ENCODE results near the gene PHETA2. TPM values are rescaled to one million over a fixed set of nuclear protein-coding genes. Genes with fewer than 3 reads are reported as not detected.
A peak's percentile ranks its signal among the peaks of the same experiment; 100 is the strongest.

Gene PHETA2
- polyA plus RNA-seq, 1 donor (not counting 4 experiments of a cell fraction or from before 2014, with no cell fraction given), result 0.80 TPM

DNA sequence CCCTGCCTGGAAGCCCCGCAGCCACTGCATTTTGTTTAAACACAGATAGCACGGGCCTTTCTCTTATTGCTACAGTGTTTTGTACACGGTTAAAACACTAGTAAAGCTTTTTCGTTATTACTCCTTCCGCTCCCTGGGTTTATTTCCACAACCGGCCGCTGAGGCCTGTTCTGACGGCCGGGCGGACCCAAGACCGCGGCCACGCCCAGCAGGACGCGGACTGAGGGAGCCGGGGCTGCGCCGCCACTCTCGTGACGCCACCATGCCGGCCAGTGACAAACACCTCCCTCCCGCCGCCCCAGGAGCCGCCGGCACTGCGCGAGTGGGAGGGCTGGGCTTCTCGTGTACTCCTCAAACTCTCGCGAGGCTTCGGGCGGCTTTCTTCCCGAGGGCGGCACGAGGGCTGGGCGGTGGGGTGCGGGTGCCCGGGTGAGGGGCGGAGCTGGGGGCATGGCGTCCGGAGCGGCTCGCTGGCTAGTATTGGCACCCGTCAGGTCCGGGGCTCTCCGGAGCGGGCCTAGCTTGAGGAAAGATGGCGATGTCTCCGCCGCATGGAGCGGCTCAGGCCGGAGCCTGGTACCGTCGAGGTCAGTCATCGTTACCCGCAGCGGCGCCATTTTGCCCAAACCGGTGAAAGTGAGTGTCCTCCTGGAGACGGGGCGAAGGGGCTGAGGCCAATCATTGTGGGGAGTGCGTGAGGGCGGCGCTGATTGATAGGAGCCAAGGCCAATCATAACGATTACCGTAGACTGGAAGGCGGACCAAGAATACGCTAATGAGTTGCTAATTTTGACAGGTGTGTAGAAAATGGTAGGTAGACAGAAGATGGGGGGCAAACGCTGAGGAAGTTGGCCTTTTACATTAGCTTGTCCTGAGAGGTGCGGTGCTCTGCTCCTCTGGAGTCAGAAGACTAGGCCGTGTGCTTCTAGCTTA lies 5.5 kb downstream of the PHETA2 start, which contains the start of gene SMDT1:
Gene SMDT1, plus strand, starts transcription at position 382 of the 933 bp plus-strand sequence. Its CDS starts 69 bp downstream, at position 451.
- H2AFZ ChIP-seq (ENCODE audit: control insufficient read depth, low read length), result peak within 1 kb of the TSS; percentile 97
- H3K36me3 ChIP-seq (ENCODE audit: control insufficient read depth in 2 of 2, extremely low read depth in 1 of 2, insufficient read depth in 2 of 2, low read length in 2 of 2), result peaks cover 0 to 4% of the 10 kb centered on the region in 2 experiments
- no peaks in the 10 kb centered on the region for H4K20me1 ChIP-seq (ENCODE audit: control insufficient read depth, extremely low read depth, insufficient read depth, low read length)
- no peaks in the 10 kb centered on the region for H3K27me3 ChIP-seq (ENCODE audit: control insufficient read depth, extremely low read depth, insufficient read depth, low read length)
- H3K9me3 ChIP-seq (ENCODE audit: control insufficient read depth, low read depth, low read length), result peaks cover 3% of the 10 kb centered on the region
- dilution Hi-C loops (cut with MboI; ENCODE audit: extremely low pct_ligation_motif_present, low sequenced_read_pairs), result no loop called here
- peaks cover 2% of the 10 kb centered on the region for H3K79me2 ChIP-seq (ENCODE audit: control insufficient read depth, insufficient read depth, low read length)
- peak within 1 kb of the TSS; percentile 96 for H3K4me2 ChIP-seq (ENCODE audit: control insufficient read depth, extremely low read depth, insufficient read depth, low read depth, low read length)
- TF ChIP-seq, protein P1, sequence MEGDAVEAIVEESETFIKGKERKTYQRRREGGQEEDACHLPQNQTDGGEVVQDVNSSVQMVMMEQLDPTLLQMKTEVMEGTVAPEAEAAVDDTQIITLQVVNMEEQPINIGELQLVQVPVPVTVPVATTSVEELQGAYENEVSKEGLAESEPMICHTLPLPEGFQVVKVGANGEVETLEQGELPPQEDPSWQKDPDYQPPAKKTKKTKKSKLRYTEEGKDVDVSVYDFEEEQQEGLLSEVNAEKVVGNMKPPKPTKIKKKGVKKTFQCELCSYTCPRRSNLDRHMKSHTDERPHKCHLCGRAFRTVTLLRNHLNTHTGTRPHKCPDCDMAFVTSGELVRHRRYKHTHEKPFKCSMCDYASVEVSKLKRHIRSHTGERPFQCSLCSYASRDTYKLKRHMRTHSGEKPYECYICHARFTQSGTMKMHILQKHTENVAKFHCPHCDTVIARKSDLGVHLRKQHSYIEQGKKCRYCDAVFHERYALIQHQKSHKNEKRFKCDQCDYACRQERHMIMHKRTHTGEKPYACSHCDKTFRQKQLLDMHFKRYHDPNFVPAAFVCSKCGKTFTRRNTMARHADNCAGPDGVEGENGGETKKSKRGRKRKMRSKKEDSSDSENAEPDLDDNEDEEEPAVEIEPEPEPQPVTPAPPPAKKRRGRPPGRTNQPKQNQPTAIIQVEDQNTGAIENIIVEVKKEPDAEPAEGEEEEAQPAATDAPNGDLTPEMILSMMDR (optimal IDR thresholded peaks at IDR 0.05 in 1 of 3, IDR thresholded peaks at IDR 0.05 in 1 of 3, conservative IDR thresholded peaks at IDR 0.05 in 1 of 3; ENCODE audit: extremely low read depth in 1 of 3, insufficient read depth in 2 of 3, low read length in 3 of 3), result no peak
- no peak for TF ChIP-seq EZH2 (IDR thresholded peaks at IDR 0.05; ENCODE audit: low read length)
- peak; percentile 87 for DNase-seq (ENCODE audit: low read depth, low spot score)
- H3K9ac ChIP-seq (ENCODE audit: control insufficient read depth, extremely low read depth, insufficient read depth, low read length), result peak within 1 kb of the TSS; percentile 95
- H3K9me1 ChIP-seq (ENCODE audit: control insufficient read depth, extremely low read depth, insufficient read depth, low read length), result no peaks in the 10 kb centered on the region
- H3K4me1 ChIP-seq (ENCODE audit: control insufficient read depth, extremely low read depth, insufficient read depth, low read length), result peaks cover 22% of the 10 kb centered on the region
- peak; percentile 98 for FAIRE-seq
- H3K27ac ChIP-seq (ENCODE audit: control insufficient read depth, insufficient read depth, low read length), result peak within 1 kb of the TSS; percentile 96
- H3K4me3 ChIP-seq (ENCODE audit: control insufficient read depth in 2 of 3, extremely low read depth in 1 of 3, insufficient read depth in 2 of 3, low read depth in 1 of 3, low read length in 3 of 3), result peak within 1 kb of the TSS; percentile 55 to 95 (median 89)

DNA sequence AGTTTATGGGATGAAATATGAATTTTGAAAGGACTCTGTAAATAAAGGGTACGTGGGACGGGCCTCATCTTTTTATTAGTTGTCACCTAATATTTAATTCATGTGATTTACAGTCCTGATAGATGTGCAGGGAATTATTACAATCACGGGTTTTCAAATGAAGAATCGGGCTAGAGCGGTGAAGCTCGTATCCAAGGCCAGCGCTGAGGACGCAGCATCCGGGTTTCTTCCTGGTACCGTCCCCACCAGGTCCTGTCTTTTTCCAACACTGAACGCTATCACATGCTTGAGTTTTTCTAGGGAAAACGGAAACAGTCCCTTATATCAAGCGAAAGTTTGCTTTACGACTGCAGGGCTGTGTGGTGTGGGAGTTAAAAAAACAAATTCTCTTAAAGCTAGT lies 6.2 kb downstream of the PHETA2 start:
- H3K9ac ChIP-seq (ENCODE audit: control insufficient read depth, extremely low read depth, insufficient read depth, low read length), result peak overlapping the region; percentile 95
- H2AFZ ChIP-seq (ENCODE audit: control insufficient read depth, low read length), result peak overlapping the region; percentile 76
- H3K9me3 ChIP-seq (ENCODE audit: control insufficient read depth, low read depth, low read length), result peaks cover under 1% of the 10 kb centered on the region
- H3K4me1 ChIP-seq (ENCODE audit: control insufficient read depth, extremely low read depth, insufficient read depth, low read length), result peaks cover 20% of the 10 kb centered on the region
- H3K4me2 ChIP-seq (ENCODE audit: control insufficient read depth, extremely low read depth, insufficient read depth, low read depth, low read length), result peak overlapping the region; percentile 94
- H3K36me3 ChIP-seq (ENCODE audit: control insufficient read depth in 2 of 2, extremely low read depth in 1 of 2, insufficient read depth in 2 of 2, low read length in 2 of 2), result peaks cover under 1 to 4% of the 10 kb centered on the region in 2 experiments
- TF ChIP-seq, protein P1 (optimal IDR thresholded peaks at IDR 0.05 in 1 of 3, IDR thresholded peaks at IDR 0.05 in 1 of 3, conservative IDR thresholded peaks at IDR 0.05 in 1 of 3; ENCODE audit: extremely low read depth in 1 of 3, insufficient read depth in 2 of 3, low read length in 3 of 3), result no peak
- TF ChIP-seq EZH2 (IDR thresholded peaks at IDR 0.05; ENCODE audit: low read length), result no peak
- H3K27me3 ChIP-seq (ENCODE audit: control insufficient read depth, extremely low read depth, insufficient read depth, low read length), result no peaks in the 10 kb centered on the region
- no peaks in the 10 kb centered on the region for H3K9me1 ChIP-seq (ENCODE audit: control insufficient read depth, extremely low read depth, insufficient read depth, low read length)
- FAIRE-seq (no peak), DNase-seq (ENCODE audit: low read depth, low spot score) (no peak)
- peak overlapping the region; percentile 55 to 95 (median 89) for H3K4me3 ChIP-seq (ENCODE audit: control insufficient read depth in 2 of 3, extremely low read depth in 1 of 3, insufficient read depth in 2 of 3, low read depth in 1 of 3, low read length in 3 of 3)
- peaks cover 2% of the 10 kb centered on the region for H3K79me2 ChIP-seq (ENCODE audit: control insufficient read depth, insufficient read depth, low read length)
- dilution Hi-C loops (cut with MboI; ENCODE audit: extremely low pct_ligation_motif_present, low sequenced_read_pairs), result no loop called here
- H4K20me1 ChIP-seq (ENCODE audit: control insufficient read depth, extremely low read depth, insufficient read depth, low read length), result no peaks in the 10 kb centered on the region
- peak overlapping the region; percentile 96 for H3K27ac ChIP-seq (ENCODE audit: control insufficient read depth, insufficient read depth, low read length)
